ENCODE measurements around the gene NPL.

Gene NPL

DNA sequence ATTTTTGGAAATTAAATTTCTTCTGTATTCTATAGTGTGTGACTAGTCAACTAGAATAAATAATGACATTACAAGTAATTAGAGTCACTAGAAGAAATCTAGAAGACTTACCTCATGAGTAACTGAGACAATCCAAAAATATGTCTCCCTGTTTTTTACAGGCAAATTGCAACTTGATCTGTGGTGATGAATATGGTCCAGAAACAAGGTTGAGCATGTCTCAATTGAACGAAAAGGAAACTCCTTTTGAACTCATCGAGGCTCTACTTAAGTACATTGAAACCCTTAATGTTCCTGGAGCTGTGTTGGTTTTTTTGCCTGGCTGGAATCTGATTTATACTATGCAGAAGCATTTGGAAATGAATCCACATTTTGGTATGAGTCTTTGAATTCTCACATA is 86.3 kb downstream of the NPL start:
- DNase-seq = no peak

DNA sequence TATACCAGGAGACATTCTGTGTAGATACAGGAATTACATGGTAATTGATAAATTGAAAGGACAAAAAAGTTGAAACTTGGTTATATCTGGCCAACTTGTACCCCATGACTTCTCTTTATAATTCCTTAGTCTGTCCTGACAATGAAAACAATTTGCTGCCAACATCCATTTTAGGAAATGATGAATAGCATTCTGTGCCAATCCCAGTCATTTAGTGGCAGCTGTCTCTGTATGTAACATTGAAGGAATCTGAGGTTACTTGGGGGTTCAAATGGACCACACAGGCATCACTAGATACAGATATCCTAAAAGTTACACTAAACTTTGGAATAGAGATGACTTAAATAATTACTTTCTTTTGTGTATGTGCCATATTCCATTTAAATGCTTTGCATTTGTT is 87.8 kb downstream of the NPL start:
- DNase-seq = no peak

DNA sequence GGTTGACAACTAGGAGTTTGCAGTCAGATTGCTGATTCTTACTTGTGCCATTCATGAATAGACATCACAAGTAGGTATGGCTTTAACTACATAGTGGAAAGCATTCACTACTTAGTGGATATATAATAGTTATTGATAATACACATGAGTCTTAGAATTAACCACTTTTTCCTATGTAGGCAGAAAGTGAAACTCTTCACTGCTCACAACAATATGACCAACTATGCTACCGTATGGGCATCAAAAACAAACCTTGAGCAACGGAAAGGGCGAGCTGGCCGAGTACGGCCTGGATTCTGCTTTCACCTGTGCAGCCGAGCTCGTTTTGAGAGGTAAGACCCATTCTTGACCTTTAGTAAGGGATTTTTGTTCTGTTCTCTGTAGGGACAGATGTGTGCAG is 88.3 kb downstream of the NPL start:
- no peak for DNase-seq

Data from T1000 (cell line).